SK-N-SH treated with all-trans-retinoic acid at 6 μM for 48 hours (cell line): ENCODE results near the gene BAG3.

Experiments
- ATAC-seq: fragments of 200-7000 bp; cut with Tn5 transposase; 3 replicates; pipeline ENCODE4 v1.9.1; 2020; ENCODE audit warnings: mild to moderate bottlenecking, moderate library complexity
- ARNTL ChIP-seq: fragments of 450-650 bp; formaldehyde crosslinking; IDR thresholded peaks from 2 replicates; pipeline ENCODE4 v1.5.0; 2020; ENCODE audit warnings: low read depth, mild to moderate bottlenecking, moderate library complexity, borderline replicate concordance
- BACH2 ChIP-seq: fragments of 250-450 bp; sonication (Bioruptor Pico); IDR thresholded peaks from 2 replicates; pipeline ENCODE4 v1.9.0; 2021; ENCODE audit warnings: mild to moderate bottlenecking, borderline replicate concordance
- CSDC2 ChIP-seq: fragments of 250-450 bp; sonication (Bioruptor Pico); IDR thresholded peaks from 2 replicates; pipeline ENCODE4 v1.5.0; 2020; ENCODE audit warnings: mild to moderate bottlenecking, moderate library complexity
- ESRRG ChIP-seq: fragments of 250-450 bp; sonication (Bioruptor Pico); IDR thresholded peaks from 2 replicates; pipeline ENCODE4 v1.6.1; 2021; ENCODE audit warnings: mild to moderate bottlenecking
- OSR1 ChIP-seq: fragments of 250-450 bp; sonication (Bioruptor Pico); IDR thresholded peaks from 2 replicates; pipeline ENCODE4 v1.8.0; 2022; ENCODE audit warnings: moderate library complexity, mild to moderate bottlenecking, inconsistent platforms
- PATZ1 ChIP-seq: fragments of 250-450 bp; sonication (Bioruptor Pico); IDR thresholded peaks from 2 replicates; pipeline ENCODE4 v1.8.0; 2020; ENCODE audit warnings: mild to moderate bottlenecking, moderate library complexity, borderline replicate concordance
- POU6F1 ChIP-seq: fragments of 250-450 bp; sonication (Bioruptor Pico); IDR thresholded peaks from 2 replicates; pipeline ENCODE4 v1.8.0; 2021; ENCODE audit warnings: low read depth, mild to moderate bottlenecking, moderate library complexity, borderline replicate concordance
- PPARA ChIP-seq: fragments of 250-450 bp; sonication (Bioruptor Pico); IDR thresholded peaks from 2 replicates; pipeline ENCODE4 v1.5.0; 2020; ENCODE audit warnings: mild to moderate bottlenecking, borderline replicate concordance
- RARB ChIP-seq: fragments of 250-450 bp; sonication (Bioruptor Pico); IDR thresholded peaks from 2 replicates; pipeline ENCODE4 v1.8.0; 2021; ENCODE audit warnings: mild to moderate bottlenecking, moderate library complexity
- SNAI2 ChIP-seq: fragments of 250-450 bp; sonication (Bioruptor Pico); IDR thresholded peaks from 2 replicates; pipeline ENCODE4 v1.5.0; 2020; ENCODE audit warnings: mild to moderate bottlenecking, moderate library complexity
- TCF4 ChIP-seq: fragments of 250-450 bp; sonication (Bioruptor Pico); IDR thresholded peaks from 2 replicates; pipeline ENCODE4 v1.8.0; 2021; ENCODE audit warnings: mild to moderate bottlenecking, moderate library complexity, borderline replicate concordance
- TOX ChIP-seq: fragments of 250-450 bp; sonication (Bioruptor Pico); IDR thresholded peaks from 2 replicates; pipeline ENCODE4 v1.8.0; 2021; ENCODE audit warnings: mild to moderate bottlenecking, moderate library complexity, borderline replicate concordance
- TSHZ2 ChIP-seq: fragments of 250-450 bp; sonication (Bioruptor Pico); IDR thresholded peaks from 2 replicates; pipeline ENCODE4 v1.5.0; 2020; ENCODE audit warnings: mild to moderate bottlenecking, moderate library complexity
- ZC3H10 ChIP-seq: fragments of 250-450 bp; sonication (Bioruptor Pico); IDR thresholded peaks from 2 replicates; pipeline ENCODE4 v1.5.1; 2021; ENCODE audit warnings: mild to moderate bottlenecking, moderate library complexity
- ZFP3 ChIP-seq: fragments of 250-450 bp; sonication (Bioruptor Pico); IDR thresholded peaks from 2 replicates; pipeline ENCODE4 v1.5.0; 2020; ENCODE audit warnings: mild to moderate bottlenecking, moderate library complexity
- ZFP30 ChIP-seq: fragments of 450-650 bp; formaldehyde crosslinking; IDR thresholded peaks from 2 replicates; pipeline ENCODE4 v1.5.0; 2022; ENCODE audit warnings: mild to moderate bottlenecking, moderate library complexity
- ZNF565 ChIP-seq: fragments of 450-650 bp; formaldehyde crosslinking; conservative IDR thresholded peaks from 2 replicates; pipeline ENCODE4 v1.5.0; 2020; ENCODE audit warnings: low read depth, mild to moderate bottlenecking, moderate library complexity
- ZNF70 ChIP-seq: fragments of 450-650 bp; formaldehyde crosslinking; IDR thresholded peaks from 2 replicates; pipeline ENCODE4 v1.5.0; 2020; ENCODE audit warnings: mild to moderate bottlenecking, moderate library complexity
- ZNF8 ChIP-seq: fragments of 450-650 bp; formaldehyde crosslinking; IDR thresholded peaks from 2 replicates; pipeline ENCODE4 v1.5.0; 2020; ENCODE audit warnings: mild to moderate bottlenecking, moderate library complexity
- TF ChIP-seq, protein P1 (sequence below): fragments of 250-450 bp; sonication (Bioruptor Pico); IDR thresholded peaks from 2 replicates; pipeline ENCODE4 v1.5.1; 2020; ENCODE audit warnings: low read depth, mild to moderate bottlenecking, moderate library complexity
- TF ChIP-seq, protein P2 (sequence below): fragments of 250-450 bp; sonication (Bioruptor Pico); IDR thresholded peaks from 2 replicates; pipeline ENCODE4 v1.5.1; 2021; ENCODE audit warnings: mild to moderate bottlenecking, moderate library complexity

BAG3 gene

DNA sequence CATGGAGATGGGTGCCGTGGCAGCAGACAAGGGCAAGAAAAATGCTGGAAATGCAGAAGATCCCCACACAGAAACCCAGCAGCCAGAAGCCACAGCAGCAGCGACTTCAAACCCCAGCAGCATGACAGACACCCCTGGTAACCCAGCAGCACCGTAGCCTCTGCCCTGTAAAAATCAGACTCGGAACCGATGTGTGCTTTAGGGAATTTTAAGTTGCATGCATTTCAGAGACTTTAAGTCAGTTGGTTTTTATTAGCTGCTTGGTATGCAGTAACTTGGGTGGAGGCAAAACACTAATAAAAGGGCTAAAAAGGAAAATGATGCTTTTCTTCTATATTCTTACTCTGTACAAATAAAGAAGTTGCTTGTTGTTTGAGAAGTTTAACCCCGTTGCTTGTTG lies 25.9 kb downstream of the BAG3 start:
- ATAC-seq: no peak
- TF ChIP-seq SNAI2 (no peak), ZC3H10 (CRISPR knock-in tag) (no peak), TCF4 (CRISPR knock-in tag) (no peak), ZFP3 (no peak)
- TF ChIP-seq, protein P1, sequence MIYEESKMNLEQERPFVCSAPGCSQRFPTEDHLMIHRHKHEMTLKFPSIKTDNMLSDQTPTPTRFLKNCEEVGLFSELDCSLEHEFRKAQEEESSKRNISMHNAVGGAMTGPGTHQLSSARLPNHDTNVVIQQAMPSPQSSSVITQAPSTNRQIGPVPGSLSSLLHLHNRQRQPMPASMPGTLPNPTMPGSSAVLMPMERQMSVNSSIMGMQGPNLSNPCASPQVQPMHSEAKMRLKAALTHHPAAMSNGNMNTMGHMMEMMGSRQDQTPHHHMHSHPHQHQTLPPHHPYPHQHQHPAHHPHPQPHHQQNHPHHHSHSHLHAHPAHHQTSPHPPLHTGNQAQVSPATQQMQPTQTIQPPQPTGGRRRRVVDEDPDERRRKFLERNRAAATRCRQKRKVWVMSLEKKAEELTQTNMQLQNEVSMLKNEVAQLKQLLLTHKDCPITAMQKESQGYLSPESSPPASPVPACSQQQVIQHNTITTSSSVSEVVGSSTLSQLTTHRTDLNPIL (CRISPR knock-in tag): no peak

DNA sequence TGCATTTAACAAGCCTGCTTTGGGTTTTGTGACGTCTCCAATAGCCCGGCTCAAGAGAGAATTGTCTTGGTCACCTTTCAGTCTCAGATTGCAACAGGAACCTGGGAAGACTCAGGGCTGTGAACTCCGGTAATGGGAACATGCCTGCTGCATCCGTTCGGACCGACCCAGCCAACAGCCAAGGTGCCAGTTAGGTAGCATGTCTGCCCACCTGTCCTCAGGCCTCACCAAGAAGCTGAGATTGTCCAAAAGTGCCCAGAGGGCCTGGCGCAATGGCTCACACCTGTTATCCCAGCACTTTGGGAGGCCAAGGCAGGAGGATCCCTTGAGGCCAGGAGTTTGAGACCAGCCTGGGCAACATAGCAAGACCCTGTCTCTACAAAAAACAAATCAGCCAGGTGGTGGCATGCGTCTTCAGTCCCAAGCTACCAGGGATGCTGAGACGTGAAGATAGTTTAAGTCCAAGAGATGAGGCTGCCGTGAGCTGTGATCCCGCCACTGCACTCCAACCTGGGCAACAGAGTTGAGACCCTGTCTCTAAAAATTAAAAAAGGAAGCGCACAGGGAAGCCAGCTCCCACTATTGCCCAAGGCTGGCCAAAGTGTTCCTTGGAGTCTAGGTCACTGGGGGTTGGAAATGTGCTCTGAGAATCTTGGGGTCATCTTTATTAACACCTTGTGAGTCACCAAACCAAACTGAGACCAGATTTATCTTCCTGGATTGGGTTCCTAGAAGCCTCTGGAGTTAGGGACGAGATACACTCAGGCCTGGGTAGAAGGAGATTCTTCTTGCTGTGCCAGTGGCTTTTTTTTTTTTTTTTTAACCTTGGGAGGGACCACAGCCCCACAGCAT lies 26.9 kb downstream of the BAG3 start:
- TF ChIP-seq POU6F1: no peak
- no peak for TF ChIP-seq RARB (CRISPR knock-in tag)
- TF ChIP-seq OSR1 (CRISPR knock-in tag): no peak
- no peak for TF ChIP-seq TCF4 (CRISPR knock-in tag)
- TF ChIP-seq ZC3H10 (CRISPR knock-in tag): no peak
- TF ChIP-seq, protein P2, sequence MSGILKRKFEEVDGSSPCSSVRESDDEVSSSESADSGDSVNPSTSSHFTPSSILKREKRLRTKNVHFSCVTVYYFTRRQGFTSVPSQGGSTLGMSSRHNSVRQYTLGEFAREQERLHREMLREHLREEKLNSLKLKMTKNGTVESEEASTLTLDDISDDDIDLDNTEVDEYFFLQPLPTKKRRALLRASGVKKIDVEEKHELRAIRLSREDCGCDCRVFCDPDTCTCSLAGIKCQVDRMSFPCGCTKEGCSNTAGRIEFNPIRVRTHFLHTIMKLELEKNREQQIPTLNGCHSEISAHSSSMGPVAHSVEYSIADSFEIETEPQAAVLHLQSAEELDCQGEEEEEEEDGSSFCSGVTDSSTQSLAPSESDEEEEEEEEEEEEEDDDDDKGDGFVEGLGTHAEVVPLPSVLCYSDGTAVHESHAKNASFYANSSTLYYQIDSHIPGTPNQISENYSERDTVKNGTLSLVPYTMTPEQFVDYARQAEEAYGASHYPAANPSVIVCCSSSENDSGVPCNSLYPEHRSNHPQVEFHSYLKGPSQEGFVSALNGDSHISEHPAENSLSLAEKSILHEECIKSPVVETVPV (CRISPR knock-in tag): no peak
- TF ChIP-seq TSHZ2 (CRISPR knock-in tag): no peak
- TF ChIP-seq SNAI2: no peak
- TF ChIP-seq ESRRG (CRISPR knock-in tag): no peak
- TF ChIP-seq TOX (CRISPR knock-in tag): no peak
- no peak for TF ChIP-seq ZFP30
- TF ChIP-seq, protein P1 (CRISPR knock-in tag): no peak
- no peak for TF ChIP-seq PPARA (CRISPR knock-in tag)
- TF ChIP-seq ZNF8 (CRISPR knock-in tag): no peak
- no peak; the same call in 2 of the 3 replicates for ATAC-seq

GRCh38 chr10:119679480-119679829 lies 28.3 kb downstream of the BAG3 start:
- no peak for ATAC-seq
- TF ChIP-seq ZFP3 (no peak), POU6F1 (no peak), PATZ1 (CRISPR knock-in tag) (no peak), RARB (CRISPR knock-in tag) (no peak), ZFP30 (no peak), ZNF8 (CRISPR knock-in tag) (no peak), ARNTL (no peak), TCF4 (CRISPR knock-in tag) (no peak), ZNF70 (no peak), BACH2 (CRISPR knock-in tag) (no peak), ZNF565 (CRISPR knock-in tag) (no peak), CSDC2 (CRISPR knock-in tag) (no peak)
- TF ChIP-seq, protein P1 (CRISPR knock-in tag): no peak
- TF ChIP-seq, protein P2 (CRISPR knock-in tag): no peak
